Measurements from ENCODE around the gene NAT16.

Gene NAT16

DNA sequence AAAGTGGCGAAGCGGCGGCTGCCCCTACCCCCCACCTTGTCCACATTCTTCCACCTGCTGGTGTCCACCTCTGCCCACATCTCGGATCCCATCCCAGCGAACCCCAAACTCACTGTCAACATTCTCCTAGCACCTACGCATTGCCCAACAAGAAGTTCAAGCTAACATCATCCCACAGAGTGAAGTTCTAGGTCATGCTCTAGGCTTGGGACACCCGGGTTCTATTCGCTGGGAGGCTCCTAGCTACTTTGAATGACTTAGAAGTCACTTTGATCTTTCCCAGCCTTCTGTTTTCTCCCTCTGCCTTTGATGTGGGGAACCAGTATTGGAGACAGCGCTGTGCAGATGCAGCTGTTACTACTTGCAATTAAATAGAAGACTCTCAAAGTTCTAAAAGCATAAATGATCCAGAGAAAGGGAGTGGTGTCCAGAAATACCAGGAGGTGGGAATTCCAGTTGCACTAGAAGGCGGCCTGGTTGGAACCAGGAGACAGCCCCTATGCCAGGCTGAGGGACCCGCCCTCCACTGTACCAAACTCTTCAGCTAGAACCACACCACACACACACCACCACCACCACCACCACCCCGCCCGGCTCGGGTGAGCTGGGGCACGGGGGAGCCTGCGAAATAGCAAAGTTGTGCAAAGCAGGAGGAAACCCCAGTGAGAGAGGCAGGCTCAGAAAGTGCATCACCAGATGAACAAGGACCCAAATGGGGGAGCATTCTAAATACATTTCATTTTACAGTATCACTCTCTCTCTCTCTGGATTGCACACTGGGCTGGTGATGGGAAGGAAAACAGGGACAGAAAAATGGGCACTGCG lies 9.3 kb downstream of the NAT16 start:
- no peak for DNase-seq

DNA sequence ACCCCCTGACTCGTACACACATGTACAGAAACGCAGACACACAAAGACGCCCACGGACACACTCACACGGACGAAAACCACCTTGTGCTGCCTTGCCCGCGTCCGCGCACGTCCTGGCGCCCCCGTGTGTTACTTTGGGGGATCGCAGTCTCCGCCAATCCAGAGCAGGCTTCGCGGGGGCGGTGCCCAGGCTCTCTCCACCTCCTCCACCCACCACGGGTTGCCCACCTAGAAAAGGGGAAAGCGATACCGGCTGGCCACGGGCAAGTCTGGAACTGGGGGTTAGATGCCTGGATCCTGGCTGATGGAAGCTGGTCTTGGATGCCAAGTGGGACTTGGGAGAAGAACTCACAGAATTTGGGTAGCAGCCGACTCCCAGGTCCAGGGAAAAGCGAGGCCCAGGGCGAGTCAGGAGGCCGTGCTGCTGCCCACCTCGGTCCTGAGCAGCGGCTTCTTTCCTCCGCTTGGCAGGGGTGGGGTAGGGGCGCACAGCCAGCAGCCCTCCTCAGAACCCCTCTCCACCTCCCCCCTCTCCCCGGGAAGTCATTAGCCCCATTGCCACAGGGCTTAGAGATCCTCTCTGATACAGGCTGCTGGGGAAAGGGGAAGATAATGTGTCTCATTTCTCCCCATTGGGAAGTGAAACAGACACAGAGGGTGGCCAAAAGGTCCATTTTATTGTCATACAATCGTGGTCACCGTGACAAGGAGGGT lies 10.1 kb downstream of the NAT16 start:
- DNase-seq: peak; percentile 80

GRCh38 chr7:101169110-101169837 lies 10.8 kb downstream of the NAT16 start:
- no peak for DNase-seq

GRCh38 chr7:101168412-101169049 lies 11.6 kb downstream of the NAT16 start:
- DNase-seq: no peak

- DNase-seq: no peak
Measured at GRCh38 chr7:101167645-101168411, 12.3 kb downstream of the NAT16 start.

GRCh38 chr7:101166909-101167644 lies 13.0 kb downstream of the NAT16 start:
- no peak for DNase-seq

- no peak for DNase-seq
Measured at GRCh38 chr7:101166648-101166908, 13.5 kb downstream of the NAT16 start.

- DNase-seq: no peak
Measured at GRCh38 chr7:101165958-101166647, 14.0 kb downstream of the NAT16 start.

GRCh38 chr7:101165075-101165957 lies 14.8 kb downstream of the NAT16 start, which contains the start of gene VGF:
VGF (minus strand) TSS chr7:101165569; CDS start chr7:101164843, 726 bp downstream.
- peak; percentile 92 for DNase-seq

- no peak for DNase-seq
Measured at GRCh38 chr7:101164071-101164840, 15.8 kb downstream of the NAT16 start.

GRCh38 chr7:101163279-101164070 lies 16.6 kb downstream of the NAT16 start:
- DNase-seq: no peak

GRCh38 chr7:101162551-101163278 lies 17.4 kb downstream of the NAT16 start:
- no peak for DNase-seq

- DNase-seq: no peak
Measured at GRCh38 chr7:101161692-101162471, 18.2 kb downstream of the NAT16 start.

- DNase-seq: no peak
Measured at GRCh38 chr7:101160910-101161309, 19.2 kb downstream of the NAT16 start.

- DNase-seq: no peak
Measured at GRCh38 chr7:101159696-101160674, 20.1 kb downstream of the NAT16 start.

Measured in activated CD4-positive, alpha-beta T cell treated with anti-CD3 and anti-CD28 coated beads, Interleukin-2, amount 50 U/mL, for 1 hour (primary cell).